HG03108 (cell line): ENCODE results near the gene LRATD1.
"Not testable (repeated sequence)": the region's sequence is repeated elsewhere in the genome, so short reads cannot be mapped to it uniquely, and the experiment has no call there.

Experiments used
- ATAC-seq: cut with Tn5 transposase; IDR thresholded peaks from one replicate; pipeline ENCODE4 v1.9.1; 2021; ENCODE audit warnings: moderate library complexity; ENCODE audit not compliant: unreplicated experiment

The LRATD1 gene, protein sequence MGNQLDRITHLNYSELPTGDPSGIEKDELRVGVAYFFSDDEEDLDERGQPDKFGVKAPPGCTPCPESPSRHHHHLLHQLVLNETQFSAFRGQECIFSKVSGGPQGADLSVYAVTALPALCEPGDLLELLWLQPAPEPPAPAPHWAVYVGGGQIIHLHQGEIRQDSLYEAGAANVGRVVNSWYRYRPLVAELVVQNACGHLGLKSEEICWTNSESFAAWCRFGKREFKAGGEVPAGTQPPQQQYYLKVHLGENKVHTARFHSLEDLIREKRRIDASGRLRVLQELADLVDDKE

DNA sequence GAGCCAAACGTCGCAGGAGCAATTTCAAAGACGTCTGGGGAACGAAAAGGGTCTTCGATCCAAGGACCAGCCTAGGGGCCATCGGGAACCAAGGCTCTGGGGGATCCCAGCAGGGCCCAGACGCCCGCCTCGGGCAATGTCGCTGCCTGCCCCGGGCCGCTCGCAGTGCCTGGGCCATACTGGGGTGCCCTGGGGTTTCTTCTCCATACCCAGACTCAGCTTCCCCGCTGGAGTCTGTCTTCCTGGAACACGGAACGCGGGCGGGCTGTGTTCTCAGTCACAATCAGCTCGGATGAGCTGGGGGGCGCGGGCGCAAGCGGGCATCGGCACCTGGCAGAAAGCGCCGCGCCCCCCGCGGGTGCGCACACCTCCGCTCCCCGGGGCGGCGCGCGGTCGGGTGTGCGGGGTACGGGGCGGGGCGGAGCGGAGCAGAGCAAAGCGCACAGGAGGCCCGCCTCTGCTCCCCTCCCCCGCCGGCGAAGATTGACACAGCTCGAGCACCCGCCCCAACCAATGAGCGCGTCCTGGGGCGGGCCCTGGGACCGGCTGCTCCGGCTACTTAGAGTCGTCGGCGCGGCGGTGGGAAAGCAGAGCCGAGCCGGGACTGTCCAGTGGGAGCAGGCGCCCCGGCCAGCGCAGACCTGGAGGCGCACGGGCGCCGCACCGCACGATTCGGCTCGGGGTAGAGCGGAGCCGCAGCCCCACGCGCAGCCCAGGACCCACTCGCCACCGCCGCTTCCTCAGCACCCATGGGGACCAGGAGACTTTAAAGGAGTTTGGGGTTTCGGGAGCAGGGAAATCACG, at the start of gene LRATD1:
LRATD1 (plus strand) TSS at position 585 of the 804 bp plus-strand sequence. CDS start 1,263 bp downstream, outside the sequence.
- ATAC-seq: no peak

DNA sequence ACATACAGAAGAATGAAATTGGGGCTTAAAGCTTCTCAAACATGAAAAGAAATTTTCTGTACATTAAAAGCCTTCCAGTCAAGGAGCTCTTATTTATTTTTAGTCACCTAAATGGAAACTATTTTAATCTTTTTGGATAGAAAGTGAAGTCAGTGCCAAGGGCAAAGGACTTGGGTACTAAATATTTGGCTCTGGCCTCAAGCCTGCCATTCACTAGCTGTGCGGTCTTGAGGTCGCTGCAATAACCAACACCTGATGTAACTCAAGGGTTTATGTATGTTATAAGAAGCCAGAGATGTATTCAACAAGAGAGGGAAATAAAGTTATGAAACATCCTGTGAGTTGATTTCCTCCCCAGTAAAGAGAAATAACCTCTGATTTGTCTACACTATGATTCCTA, 49.5 kb upstream of the LRATD1 start:
- ATAC-seq: no peak

DNA sequence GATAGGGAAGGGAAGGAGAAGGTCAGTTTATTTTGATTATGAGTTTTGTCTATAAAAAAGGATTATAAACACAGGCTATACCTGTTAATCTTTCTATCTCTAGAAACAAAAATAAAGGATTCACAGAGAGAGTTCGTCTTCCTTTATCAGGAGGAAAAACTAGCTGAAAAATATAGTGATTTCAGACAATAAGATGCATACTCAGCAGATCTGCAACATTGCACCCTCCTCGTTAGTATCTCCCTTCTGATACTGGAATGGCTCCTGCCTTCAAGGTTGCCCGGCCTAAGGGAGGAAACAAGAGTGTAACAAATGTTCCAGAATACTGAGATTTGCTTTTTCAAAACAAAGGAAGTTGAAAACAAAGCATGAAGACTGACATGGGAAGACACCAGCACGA, 48.7 kb upstream of the LRATD1 start:
- ATAC-seq: no peak

DNA sequence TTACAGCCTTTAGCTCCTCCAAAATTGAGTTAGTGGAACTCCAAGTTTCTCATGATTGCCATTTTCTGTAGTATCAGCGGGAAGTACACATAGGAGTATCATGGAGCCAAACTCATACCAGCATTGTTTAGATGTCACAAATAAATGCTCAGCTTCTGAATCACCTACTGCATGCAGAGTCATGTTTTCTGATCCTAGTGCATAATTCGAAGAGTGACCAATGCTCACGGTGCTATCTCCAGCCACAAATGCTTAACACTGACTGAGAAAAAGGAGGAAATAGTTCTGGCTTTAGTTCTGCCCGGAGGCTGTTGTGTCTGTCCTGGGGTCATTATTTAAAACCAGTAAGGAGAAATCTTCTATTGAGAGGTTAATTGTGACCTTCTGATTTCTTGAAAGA, 45.4 kb upstream of the LRATD1 start:
- no peak for ATAC-seq

DNA sequence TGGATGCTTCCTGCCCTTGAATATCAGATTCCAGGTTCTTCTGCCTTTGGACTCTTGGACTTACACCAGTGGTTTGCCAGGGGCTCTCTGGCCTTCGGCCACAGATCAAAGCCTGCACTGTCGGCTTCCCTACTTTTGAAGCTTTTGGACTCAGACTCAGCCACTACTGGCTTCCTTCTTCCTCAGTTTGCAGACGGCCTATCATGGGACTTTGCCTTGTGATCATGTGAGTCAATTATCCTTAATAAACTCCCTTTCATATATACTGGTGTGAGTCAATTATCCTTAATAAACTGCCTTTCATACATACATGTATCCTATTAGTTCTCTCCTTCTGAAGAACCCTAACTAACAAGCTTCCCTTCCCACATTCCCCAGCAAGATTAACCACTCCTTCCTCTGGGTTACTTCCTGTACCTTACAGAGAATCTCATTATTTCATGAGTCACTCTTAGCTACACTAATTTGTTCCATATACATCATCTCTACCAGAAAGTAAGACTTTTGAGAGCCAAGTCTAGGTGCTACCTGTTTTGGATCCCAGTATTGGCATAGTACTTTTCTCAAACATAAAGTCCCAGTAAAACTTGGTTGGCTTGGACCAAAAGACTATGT, 31.3 kb upstream of the LRATD1 start:
- no peak for ATAC-seq

DNA sequence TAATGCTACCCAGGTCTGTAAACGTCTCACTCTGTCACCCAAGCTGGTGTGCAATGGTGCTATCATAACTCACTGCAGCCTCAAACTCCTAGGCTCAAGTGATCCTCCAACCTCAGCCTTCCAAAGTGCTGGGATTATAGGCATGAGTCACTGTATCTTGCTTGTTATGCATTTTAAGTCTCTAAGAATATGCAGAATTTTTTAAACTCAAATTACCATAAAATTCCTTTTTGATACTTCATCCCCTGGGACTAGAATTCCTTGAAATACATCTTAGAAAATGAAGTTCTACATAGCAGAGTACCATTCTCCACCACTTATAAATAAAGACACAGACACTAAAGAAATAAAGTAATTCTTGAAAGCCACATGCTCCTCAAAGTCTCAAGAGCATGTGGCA, 30.2 kb upstream of the LRATD1 start:
- ATAC-seq: no peak

DNA sequence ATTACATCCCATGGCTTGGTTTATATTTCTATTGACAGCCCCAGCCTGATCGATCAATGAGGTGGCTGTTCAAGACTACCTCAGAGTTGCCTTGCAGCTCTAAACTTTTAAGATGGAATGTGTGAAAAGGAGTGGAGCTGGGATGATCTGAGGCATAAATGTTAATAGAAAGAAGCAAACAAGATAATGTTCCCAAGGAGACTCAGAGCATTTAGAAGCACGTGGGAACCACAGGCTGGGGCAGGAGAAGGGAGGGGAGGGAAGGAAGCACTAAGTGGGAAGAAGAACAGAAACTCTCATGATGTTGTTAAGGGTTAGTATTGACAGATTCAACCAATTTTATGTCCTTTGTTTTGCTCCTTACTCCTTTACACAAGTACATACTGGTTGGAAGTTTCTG, 28.8 kb upstream of the LRATD1 start:
- no peak for ATAC-seq

DNA sequence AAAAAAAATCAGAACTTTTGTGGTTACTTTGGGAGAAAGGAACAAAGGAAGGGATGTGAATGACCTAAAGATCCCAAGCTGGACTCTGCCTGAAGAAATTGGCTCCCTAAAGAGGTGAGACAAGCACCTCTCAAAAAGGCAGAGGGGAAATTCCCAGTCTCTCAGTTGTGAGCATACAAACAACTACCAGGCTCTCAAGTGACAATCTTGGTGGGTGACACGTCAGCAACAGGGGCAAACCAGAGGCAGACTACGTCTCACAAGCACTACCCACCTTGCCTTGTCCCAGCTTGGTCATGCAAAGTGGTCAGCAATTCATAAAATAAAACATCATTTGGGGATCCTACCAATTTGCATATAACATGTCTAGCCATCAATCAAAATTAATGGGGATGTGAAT, 24.3 kb upstream of the LRATD1 start:
- ATAC-seq: no peak

DNA sequence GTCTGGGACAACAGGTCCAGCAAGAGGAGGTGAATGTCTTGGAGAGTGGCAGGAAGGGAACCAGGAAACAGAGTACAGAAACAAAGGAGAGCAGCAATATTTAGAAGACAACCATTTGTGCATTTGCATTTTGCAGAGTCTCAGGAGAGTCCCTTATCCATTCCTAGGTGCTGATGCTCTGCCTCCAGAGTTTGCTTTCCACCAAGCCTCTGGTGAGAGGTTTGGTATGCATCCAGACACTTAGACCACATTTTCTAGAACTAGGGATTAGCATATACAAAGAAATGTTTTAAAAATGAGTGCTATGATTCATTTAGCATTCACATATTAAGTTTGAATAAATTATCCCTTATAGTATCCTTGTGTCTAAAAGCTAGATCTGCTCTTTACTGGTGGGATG, 18.5 kb upstream of the LRATD1 start:
- ATAC-seq: no peak

DNA sequence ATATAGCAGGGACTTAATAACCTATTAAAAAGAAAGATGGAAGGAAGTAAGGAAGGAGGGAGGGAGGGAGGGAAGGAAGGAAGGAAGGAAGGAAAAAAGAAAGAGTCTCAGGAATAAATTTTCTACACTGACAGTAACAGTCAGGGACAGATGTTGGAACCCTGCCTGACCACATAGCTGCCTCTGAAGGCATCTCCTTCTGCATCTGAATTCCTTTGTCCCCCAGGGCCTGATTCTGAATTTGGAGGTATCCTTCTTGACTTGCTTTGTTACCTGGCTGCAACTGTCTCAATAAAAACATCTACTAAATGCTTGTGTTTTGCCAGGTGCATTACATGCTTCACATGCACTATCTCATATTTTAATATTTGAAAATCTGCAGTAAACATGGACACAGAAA, 17.4 kb upstream of the LRATD1 start:
- no peak for ATAC-seq

DNA sequence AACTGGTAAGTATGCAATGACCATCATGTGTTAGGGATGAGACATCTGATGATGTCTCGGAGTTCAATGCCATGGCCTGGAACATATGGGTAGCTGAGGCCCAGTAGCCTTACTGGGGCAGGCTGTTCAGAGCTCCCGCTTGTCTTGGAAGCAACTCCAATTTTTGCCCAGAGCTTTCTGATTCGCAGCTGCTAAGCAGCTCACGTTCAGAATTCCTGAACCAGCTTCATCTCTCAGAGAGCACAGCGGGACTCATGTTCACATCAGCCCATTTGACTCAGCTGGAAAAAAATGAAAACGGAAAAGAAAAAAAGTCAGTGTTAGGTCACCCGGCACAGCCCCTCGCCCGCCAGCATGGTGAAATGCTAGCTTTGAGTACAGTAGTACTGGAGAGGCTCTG, 16.8 kb upstream of the LRATD1 start:
- no peak for ATAC-seq

DNA sequence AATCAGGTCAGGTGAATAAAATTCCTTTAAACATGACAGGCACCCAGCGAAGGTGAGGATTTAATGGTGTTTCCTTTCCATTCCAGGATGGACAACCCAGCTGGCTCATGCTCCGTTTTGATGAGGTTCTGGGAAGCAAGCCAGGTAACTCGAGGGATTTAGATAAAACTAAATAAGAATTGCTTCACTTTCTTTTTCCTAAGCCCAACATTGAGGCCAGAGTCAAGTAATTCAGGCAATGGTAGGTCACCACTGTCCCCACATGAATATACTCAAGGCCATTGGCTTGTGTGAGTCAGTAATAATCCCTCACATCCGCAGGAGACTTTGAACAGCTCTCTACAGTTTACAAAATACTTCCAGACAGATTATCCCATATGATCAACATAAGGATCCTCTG, 16.2 kb upstream of the LRATD1 start:
- ATAC-seq: no peak

DNA sequence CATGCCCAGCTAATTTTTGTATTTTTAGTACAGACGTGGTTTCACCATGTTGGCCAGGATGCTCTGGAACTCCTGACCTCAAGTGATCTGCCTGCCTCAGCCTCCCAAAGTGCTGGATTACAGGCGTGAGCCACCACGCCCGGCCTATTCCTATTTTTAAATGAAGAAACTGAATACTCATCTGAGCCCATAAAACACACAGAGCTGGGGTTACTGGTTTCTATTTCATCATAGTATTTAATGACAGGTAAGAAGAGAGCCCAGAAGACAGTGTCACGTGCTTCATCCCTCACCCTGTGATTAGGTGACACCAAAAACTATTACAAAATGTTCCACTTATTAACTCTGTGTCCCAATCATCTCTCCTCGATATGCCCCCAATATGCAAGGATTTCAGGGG, 15.6 kb upstream of the LRATD1 start:
- no peak for ATAC-seq

DNA sequence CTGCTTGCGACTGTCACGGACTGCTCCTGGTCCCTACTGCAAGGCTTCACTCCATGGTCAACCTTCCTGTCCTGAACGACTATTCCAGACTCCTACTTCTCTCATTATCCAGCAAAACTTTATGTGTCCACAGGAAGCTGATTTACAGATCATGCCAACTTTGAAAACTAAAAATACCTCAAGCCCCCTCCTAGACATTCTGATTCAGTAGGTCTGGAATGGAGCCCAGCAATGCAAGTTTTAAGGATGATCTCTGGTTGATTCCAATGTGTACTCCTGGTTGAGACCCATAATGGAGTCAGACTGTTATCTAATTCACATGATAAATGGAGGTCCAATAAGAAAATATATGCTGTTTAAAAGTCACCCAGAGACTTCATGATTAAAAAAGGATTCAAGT, 13.1 kb upstream of the LRATD1 start:
- no peak for ATAC-seq

DNA sequence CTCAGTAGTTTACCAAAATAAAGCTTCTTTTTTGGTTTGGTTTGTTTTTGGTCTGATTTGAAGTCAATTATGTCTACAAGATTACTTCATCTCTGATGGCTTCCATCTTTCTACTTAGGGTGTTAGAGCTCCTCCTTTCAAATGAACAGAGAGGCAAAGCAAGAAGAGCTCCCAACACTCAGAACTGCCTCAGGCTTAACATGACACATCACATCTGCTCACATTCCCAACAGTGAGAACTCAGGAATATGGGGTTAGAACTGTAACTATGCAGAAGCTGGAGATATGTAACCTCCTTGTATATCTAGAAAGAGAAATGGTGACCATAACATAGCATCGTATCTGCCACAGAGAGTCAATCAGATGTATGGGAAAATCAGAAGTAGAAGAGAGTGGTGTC, 11.4 kb upstream of the LRATD1 start:
- no peak for ATAC-seq

DNA sequence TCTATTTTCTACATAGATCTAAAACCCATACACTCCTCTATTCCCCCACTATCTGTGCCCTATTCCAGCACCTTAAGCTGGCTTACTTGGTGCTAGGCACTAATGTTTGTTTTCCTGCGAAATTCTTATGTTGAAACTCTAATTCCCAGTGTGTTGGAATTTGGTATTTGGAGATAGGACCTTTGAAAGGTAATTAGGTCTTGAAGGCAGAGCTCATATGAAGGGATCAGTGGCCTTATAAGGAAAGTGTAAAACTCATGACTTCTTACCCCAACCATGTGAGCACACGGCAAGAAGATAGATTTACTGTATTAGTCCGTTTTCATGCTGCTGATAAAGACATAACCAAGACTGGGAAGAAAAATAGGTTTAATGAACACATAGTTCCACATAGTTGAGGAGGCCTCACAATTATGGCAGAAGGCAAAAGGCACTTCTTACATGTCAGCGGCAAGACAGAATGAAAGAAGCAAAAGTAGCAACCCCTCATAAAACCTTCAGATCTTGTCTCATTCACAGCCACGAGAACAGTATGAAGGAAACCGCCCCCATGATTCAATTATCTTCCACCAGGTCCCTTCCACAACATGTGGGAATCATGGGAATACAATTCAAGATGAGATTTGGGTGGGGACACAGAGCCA, 10.5 kb upstream of the LRATD1 start:
- no peak for ATAC-seq

DNA sequence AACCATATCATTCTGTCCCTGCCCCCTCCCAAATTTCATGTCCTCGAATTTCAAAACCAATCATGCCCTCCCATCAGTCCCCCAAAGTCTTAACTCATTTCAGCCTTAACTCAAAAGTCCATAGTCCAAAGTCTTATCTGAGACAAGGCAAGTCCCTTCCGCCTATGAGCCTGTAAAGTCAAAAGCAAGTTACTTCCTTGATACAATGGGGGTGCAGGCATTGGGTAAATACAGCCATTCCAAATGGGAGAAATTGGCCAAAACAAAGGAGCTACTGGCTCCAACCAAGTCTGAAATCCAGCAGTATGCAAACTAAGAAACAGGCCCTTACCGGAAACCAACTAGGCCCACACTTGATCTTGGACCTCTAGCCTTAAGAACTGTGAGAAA, 10.0 kb upstream of the LRATD1 start:
- ATAC-seq: not testable (repeated sequence)

DNA sequence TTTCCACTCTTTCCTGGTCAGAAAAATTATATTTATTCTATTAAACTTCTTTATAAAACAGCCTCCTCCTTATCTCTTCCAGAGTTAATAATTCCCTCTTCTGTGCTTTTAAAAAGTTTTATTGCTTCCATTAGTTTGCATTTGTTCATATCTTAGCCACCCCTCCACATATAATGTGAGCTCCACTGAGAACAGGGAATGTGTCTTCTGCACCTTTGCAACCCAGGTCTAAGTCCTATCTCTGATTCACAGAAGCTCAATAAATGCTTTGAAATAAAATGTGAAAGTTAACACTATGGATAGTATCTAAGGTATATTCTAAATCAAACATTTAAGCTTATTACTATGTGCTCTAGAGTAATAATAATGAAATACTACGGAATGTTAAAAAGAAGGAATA, 9.3 kb upstream of the LRATD1 start:
- ATAC-seq: no peak

DNA sequence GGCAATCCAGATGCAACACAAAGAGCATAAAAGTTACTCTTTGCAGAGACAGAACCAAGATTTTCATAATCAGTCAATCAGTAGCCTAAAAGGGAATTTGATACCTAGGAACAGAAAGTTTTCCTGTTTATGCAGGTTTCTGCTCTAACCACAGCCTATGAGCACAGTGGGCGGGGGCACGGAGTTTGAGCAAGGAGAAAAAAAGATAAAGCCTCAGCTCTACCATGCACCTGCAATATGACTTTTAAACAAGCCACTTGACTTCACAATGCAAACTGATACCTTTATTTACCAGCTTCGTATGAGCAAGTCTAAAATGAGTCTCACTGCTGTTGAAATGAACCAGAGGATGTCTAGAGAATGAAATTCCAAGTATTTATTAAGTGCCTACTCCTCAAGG, 5.6 kb upstream of the LRATD1 start:
- ATAC-seq: no peak

DNA sequence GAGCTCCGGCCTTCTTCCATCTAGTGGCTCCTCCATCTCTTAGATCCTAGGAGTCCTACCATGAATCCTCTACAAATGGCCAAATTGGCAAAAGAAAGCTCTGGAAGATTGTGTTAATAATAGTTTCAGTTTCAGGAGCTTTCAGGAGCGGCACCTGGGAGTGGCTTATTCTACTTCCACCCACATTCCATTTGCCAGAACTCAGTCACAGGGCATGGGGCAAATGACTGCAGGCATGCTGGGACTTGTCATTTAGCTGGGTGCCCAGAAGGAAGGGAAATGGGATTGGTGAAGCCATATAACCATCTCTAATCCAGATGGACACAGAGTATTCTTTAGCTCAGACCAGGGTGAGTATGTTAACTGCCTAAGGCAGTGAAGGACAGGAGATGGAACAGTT, 3.6 kb upstream of the LRATD1 start:
- no peak for ATAC-seq

DNA sequence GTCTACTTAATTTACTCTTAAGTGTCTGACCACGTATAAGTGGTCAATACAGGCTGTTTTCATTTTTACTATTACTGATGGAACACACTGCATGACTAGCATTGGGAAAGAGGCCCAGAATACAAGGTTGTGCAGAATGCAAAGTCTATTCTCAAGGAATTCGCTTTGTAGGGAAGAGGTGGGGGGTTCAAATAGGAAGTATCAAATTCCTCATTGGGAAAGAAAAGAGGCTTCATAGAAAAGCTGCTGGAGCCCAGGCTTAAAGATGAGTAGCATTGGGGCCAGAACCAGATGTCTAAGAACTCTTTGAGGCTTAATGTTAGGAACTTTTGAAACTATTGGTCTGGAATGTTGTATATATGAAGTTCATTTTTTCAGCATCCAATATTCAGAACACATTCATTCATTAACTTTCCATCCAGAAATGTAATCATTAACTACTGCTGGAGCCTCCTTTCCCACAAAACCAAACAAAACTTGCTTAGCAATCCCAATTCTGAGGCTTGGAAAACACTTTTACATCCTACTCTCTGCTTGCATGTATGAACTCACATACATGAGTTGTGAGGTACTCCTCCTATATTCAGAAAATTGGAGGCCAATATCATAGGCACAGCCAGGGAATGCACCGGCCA, 994 bp upstream of the LRATD1 start:
- no peak for ATAC-seq
